ENCODE measurements around the gene TRABD2A.
A peak's percentile ranks its signal among the peaks of the same experiment; 100 is the strongest.

TRABD2A gene

DNA sequence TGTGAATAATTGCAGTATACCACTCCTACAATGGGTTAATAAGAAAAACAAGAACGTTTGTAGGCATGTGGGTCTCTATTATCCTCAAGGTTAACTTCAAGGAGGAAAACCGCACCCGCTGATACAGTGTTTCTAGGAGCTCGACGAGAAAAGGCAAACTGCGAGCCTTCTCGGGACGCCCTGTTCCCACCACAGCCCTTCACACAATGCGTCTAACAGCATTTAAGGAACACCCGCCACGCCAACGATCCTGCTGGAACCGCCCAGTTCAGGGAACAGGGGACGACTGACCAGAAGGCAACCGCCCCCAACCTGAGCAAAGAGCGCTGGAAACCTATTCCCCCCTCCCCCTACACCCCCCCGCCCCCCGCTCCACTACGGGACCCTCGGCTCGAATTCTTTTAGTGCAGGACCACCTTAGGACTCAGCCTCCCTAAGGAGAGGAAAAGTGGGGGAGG lies 23.9 kb upstream of the TRABD2A start:
- DNase-seq (ENCODE audit: low read depth): no peak

DNA sequence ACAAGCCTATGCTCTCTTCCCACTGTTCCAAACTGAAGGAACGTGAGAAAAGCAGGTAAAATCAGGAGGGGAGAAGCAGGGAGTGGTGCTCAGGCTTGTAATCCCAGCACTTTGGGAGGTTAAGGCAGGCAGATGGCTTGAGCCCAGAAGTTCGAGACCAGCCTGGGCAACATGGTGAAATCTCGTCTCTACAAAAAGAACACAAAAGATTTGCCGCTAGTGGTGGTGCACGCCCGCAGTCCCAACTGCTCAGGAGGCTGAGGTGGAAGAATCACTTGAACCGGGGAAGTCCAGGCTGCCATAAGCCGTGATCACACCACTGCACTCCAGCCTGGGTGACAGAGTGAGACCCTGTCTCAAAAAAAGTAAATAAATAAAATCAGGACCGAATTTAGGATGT lies 23.3 kb upstream of the TRABD2A start:
- DNase-seq (ENCODE audit: low read depth): no peak

DNA sequence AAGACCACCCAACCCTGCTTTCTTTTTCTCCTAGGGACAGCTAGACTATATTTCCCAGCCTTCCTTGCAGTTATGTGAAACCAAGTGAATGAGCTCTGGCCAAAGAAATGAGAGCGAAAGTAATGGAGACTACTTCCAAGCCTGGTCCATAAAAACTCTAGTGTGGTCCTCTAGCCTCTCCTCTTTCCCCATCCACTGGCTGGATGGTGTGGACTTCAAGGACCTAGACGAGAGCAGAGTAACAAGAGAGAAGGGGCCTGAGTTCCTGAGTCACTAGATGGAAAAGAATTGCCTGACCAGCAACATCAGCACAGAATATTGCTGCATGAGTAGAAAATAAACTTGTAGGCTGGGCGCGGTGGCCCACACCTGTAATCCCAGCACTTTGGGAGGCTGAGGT lies 21.6 kb upstream of the TRABD2A start:
- DNase-seq (ENCODE audit: low read depth): no peak

- peak; percentile 94 for DNase-seq (ENCODE audit: low read depth)
Measured at GRCh38 chr2:84901593-84902120, 20.8 kb upstream of the TRABD2A start.

DNA sequence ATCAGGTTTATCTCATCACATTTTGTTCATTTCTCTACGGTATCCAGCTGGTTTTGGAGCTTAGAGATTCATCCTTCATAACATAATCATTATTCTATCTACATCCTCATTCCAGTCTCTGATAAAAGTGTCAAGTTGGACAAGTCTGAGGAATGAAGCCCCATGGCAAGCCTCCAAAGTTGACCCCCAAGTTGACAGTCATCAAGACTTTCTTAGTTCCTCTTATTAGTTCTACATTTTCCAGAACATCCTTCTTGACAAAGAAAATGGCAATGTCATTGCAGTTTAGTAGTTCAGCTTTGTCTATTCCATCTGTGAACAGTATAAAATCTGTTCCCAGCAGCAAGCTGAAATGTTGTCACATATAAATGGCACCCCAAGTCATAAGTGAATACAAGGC lies 20.1 kb upstream of the TRABD2A start:
- DNase-seq (ENCODE audit: low read depth): no peak

DNA sequence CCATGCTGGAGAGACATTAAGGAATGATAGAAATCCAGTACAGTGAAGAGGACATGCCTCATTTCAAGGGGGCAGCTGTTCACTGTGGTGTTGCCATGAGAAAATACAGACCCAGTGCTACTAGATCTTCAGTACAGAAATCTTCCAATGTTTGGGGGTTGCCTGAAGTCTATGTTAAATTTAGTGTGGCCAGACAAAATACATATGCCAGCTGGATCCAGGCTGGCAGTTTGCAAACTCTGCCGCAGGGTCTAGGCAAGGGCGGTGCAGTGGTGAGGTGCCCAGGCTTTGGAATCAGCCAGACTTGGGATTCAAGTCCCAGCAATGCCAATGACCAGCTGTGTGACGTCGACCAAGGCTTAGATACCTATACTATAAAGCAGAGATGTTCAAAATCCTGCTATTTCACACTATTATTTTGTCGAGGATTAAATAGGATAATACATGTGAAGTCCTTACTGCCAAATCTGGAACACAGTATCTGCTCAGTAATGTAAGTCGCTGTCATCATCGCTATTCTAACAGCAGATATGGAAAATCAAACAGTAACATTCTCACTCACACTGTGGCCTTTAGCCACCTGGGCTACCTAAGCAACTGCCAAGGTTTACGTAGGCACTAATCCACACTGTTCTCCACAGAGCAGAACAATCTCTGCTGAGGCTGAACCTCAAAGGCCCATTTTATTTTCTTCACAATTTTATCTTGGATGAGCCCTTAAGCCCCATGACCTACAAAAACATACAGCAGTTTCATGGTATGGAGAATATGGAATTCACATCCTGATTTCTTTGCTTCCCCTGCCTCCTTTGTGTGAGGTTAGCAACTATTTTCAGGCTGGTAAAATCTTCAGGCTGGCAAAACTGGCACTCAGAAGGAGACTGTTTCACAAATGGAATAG lies 18.7 kb upstream of the TRABD2A start:
- DNase-seq (ENCODE audit: low read depth): no peak

- no peak for DNase-seq (ENCODE audit: low read depth)
Measured at GRCh38 chr2:84897773-84898172, 16.9 kb upstream of the TRABD2A start.

GRCh38 chr2:84896567-84896966 lies 15.7 kb upstream of the TRABD2A start:
- DNase-seq (ENCODE audit: low read depth): no peak

DNA sequence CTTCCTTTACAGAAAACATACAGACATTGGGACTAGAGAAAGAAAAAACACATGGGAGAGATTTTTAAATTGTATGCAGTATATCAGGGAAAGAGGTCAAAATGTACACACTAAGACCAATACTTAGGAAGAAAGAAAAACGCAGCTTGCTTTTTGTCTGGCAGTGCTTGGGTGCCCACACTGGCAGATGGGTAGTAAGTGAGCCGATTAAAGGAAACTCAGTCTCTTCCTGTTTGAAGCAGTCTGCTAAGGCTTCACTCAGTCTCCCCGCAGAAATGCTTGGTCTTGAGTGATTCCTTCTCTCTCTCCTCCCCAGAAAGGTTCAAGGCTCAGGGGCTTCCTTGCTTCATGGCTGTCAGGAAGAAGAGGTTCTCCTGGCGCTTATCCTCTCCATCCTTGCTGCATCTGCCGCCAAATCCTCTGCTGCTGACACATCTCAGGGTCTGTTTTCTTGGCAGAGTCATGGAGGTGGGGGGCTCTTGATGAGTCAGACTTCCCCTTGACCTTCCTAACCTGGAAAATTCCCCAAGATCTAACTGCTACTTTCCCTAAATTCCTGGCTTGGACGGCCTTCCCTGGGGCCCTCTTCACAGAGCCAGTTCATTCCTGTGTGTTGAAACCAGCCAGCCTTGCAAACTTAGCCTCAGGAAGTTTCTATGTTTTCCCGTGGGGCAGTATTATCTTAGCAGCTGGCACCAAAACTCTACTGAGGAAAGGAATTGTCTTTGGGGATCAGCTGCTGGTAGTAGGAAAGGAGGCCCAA lies 14.1 kb upstream of the TRABD2A start:
- no peak for DNase-seq (ENCODE audit: low read depth)

GRCh38 chr2:84894131-84894586 lies 13.3 kb upstream of the TRABD2A start:
- no peak for DNase-seq (ENCODE audit: low read depth)

- no peak for DNase-seq (ENCODE audit: low read depth)
Measured at GRCh38 chr2:84891355-84892010, 10.6 kb upstream of the TRABD2A start.

- DNase-seq (ENCODE audit: low read depth): no peak
Measured at GRCh38 chr2:84889332-84889731, 8.4 kb upstream of the TRABD2A start.

DNA sequence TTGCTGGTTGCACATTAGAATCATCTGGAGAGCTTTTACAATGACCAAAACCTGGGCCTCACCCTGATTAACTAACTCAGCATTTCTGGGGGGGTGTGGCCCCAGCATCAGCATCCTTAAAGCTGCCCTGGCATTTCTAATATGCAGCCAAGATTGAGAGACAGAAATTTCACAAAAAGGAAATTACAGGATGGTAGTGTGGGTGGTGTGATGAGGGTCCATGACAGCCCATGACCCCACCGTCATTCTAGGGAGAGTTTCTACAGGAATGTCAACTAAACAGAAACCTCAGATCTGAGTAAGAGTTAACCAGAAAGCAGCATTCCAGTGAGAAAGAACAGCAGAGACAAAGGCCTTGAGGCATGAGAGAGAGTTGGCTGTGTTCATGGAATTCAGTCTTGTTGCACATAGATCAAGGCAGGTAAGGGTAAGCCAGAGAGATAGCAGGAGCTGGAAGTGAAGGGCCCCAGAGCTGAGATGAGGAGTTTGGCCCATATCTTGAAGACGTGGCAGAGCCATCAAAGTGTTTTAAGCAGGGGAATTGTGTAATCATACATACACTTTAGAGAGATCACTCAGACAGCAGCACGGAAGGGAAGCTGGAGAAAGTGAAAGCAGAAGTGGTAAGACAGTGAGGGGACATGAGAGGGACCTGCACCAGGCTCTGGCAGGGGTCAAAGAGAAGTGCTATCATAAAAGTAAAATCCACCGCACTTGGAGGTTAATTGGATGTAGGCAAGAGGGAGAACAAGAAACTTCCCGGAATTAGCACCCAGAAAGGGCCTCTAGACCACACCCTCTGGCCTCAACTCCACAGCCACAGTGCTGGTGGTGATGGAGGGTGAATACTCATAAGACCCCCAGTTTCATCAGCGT lies 7.8 kb upstream of the TRABD2A start:
- DNase-seq (ENCODE audit: low read depth): no peak

DNA sequence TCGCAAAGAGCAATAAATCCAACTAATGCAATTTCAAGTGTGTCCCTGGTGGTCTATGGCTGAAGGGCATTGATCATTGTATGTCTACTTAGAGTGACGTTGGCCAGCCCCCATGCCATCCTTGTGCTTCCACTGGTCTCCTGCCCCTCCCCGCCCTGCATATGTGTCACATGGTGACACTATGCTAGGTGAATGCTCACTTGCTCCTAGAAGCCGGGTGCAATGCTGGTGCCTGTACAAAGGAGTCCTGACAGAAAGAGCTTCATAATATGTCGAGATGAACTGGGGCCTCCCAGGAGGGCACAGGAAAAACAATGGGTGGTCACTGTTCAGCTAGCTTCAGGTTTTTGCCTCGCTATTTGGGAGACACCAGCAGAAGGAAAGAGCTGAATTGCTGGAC lies 5.9 kb upstream of the TRABD2A start:
- DNase-seq (ENCODE audit: low read depth): no peak

GRCh38 chr2:84885111-84885510 lies 4.2 kb upstream of the TRABD2A start:
- no peak for DNase-seq (ENCODE audit: low read depth)

- no peak for DNase-seq (ENCODE audit: low read depth)
Measured at GRCh38 chr2:84884449-84884848, 3.6 kb upstream of the TRABD2A start.

- DNase-seq (ENCODE audit: low read depth): no peak
Measured at GRCh38 chr2:84882775-84883550, 2.1 kb upstream of the TRABD2A start.

- DNase-seq (ENCODE audit: low read depth): no peak
Measured at GRCh38 chr2:84882414-84882738, 1.5 kb upstream of the TRABD2A start.

- peak; percentile 60 for DNase-seq (ENCODE audit: low read depth)
Measured at GRCh38 chr2:84881581-84882413, 913 bp upstream of the TRABD2A start.

DNA sequence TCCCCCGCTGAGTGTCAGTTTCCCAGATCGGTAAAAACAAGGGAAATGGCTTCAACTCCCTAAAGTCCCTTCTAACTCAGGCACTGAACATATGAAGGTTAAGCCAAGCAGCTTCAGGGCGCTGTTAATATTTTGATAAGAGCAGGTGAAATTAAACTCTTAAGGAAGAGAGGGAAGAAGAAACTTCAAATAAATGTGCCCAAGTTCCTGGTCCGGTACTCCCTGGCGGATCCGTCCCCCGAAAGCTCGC lies 564 bp downstream of the TRABD2A start:
- no peak for DNase-seq (ENCODE audit: low read depth)

Data from GM04504 (cell line).